Esophagus (tissue), 2 donors: ENCODE results near the gene ATOH8. TPM values are rescaled to one million over a fixed set of nuclear protein-coding genes. Genes with fewer than 3 reads are reported as not detected.
"Not testable (repeated sequence)": the region's sequence is repeated elsewhere in the genome, so short reads cannot be mapped to it uniquely, and the experiment has no call there.

ENCODE experiments used
- H3K27ac ChIP-seq, 2 donors: one replicate each; pipeline ENCODE4 v1.5.1; 2013; ENCODE audit warnings: low read depth in 2 of 2, mild to moderate bottlenecking in 2 of 2, inconsistent platforms in 1 of 2, low read length in 1 of 2, moderate library complexity in 1 of 2
- H3K27me3 ChIP-seq, 2 donors: one replicate each; pipeline ENCODE4 v1.6.1; 2013; ENCODE audit warnings: low read length in 2 of 2, control low read depth in 1 of 2, mild to moderate bottlenecking in 1 of 2; ENCODE audit not compliant: insufficient read depth in 2 of 2, control insufficient read depth in 1 of 2
- H3K36me3 ChIP-seq, 2 donors: one replicate each; pipeline ENCODE4 v1.6.1; 2013; ENCODE audit warnings: low read length in 1 of 2; ENCODE audit not compliant: control insufficient read depth in 2 of 2, insufficient read depth in 2 of 2
- H3K4me1 ChIP-seq, 2 donors: one replicate each; pipeline ENCODE4 v1.6.1; 2013; ENCODE audit warnings: low read length in 1 of 2; ENCODE audit not compliant: control insufficient read depth in 2 of 2, insufficient read depth in 2 of 2
- H3K4me3 ChIP-seq, 2 donors: one replicate each; pipeline ENCODE4 v1.5.1; 2013; ENCODE audit warnings: low read length in 2 of 2, mild to moderate bottlenecking in 2 of 2, low read depth in 1 of 2, moderate library complexity in 1 of 2
- H3K9me3 ChIP-seq, 2 donors: one replicate each; pipeline ENCODE4 v1.6.1; 2013; ENCODE audit warnings: mild to moderate bottlenecking in 2 of 2, low read depth in 1 of 2, low read length in 1 of 2, moderate library complexity in 1 of 2; ENCODE audit not compliant: control insufficient read depth in 2 of 2, insufficient read depth in 1 of 2
- WGBS, 2 donors: extraction: QIAGEN DNeasy Blood & Tissue Kit; methylation state at CpG; one replicate each; pipeline ENCODE4 v1.1.7; 2013; 5-methylcytosine and 5-hydroxymethylcytosine counted together
- polyA plus RNA-seq, 2 donors: library from polyadenylated mRNA; stranded (reverse); fragments of 200-250 nt; gene quantifications; one replicate each; pipeline ENCODE4 v1.2.3, GENCODE V29; 2013
- donor health status: healthy with polysubstance abuse.
- donor health status: Bipolar disorder and iron deficiency.

ATOH8 gene
- polyA plus RNA-seq, 2 donors: 3.0 to 5.9 TPM

- H3K4me1 ChIP-seq: no peaks in the 10 kb centered on the region
- WGBS, 2 donors: 86 to 87% methylated on average over 7 of the region's 7 CpGs
Measured at GRCh38 chr2:85828725-85829124, 74.9 kb downstream of the ATOH8 start.

GRCh38 chr2:85829394-85829793, 75.6 kb downstream of the ATOH8 start:
- not testable (repeated sequence) for H3K4me1 ChIP-seq, H3K4me3 ChIP-seq, H3K9me3 ChIP-seq, H3K36me3 ChIP-seq, H3K27me3 ChIP-seq, H3K27ac ChIP-seq
- 83 to 90% methylated on average over 4 of the region's 4 CpGs for WGBS, 2 donors

More at GRCh38 chr2:85828725-85829124, 74.9 kb downstream of the ATOH8 start:
- H3K27me3 ChIP-seq: no peaks in the 10 kb centered on the region
- no peaks in the 10 kb centered on the region for H3K9me3 ChIP-seq
- no peaks in the 10 kb centered on the region for H3K36me3 ChIP-seq
- no peak overlapping the region for H3K4me3 ChIP-seq
- no peak overlapping the region for H3K27ac ChIP-seq

- Histone ChIP-seq H3K9me3 (no peaks in the 10 kb centered on the region), H3K36me3 (no peaks in the 10 kb centered on the region), H3K27me3 (no peaks in the 10 kb centered on the region), H3K27ac (no peak overlapping the region), H3K4me1 (no peaks in the 10 kb centered on the region), H3K4me3 (no peak overlapping the region)
- 88 to 96% methylated on average over 1 of the region's 1 CpG for WGBS, 2 donors
Measured at GRCh38 chr2:85830645-85831044, 76.9 kb downstream of the ATOH8 start.

GRCh38 chr2:85831735-85832134, 77.9 kb downstream of the ATOH8 start:
- no peaks in the 10 kb centered on the region for H3K9me3 ChIP-seq
- H3K27ac ChIP-seq: no peak overlapping the region
- no peaks in the 10 kb centered on the region for H3K36me3 ChIP-seq
- no peak overlapping the region for H3K4me3 ChIP-seq
- 85 to 87% methylated on average over 2 of the region's 2 CpGs for WGBS, 2 donors
- H3K27me3 ChIP-seq: no peaks in the 10 kb centered on the region
- H3K4me1 ChIP-seq: no peaks in the 10 kb centered on the region

GRCh38 chr2:85834466-85834865, 80.7 kb downstream of the ATOH8 start:
- Histone ChIP-seq H3K4me1 (no peaks in the 10 kb centered on the region), H3K4me3 (no peak overlapping the region), H3K36me3 (no peaks in the 10 kb centered on the region), H3K9me3 (no peaks in the 10 kb centered on the region), H3K27me3 (no peaks in the 10 kb centered on the region), H3K27ac (no peak overlapping the region)

Other genes with a start within 250 kb of the ATOH8 start
- gene MAT2A, start 214.8 kb upstream of the ATOH8 start, polyA plus RNA-seq: 100 to 1,000 TPM in 1 of 2 donors, 10 to 100 TPM in 1; 53.9 to 113 TPM
- gene GGCX, start 192.5 kb upstream of the ATOH8 start, polyA plus RNA-seq: 10 to 100 TPM; 10.2 to 18.1 TPM
- 100 to 1,000 TPM; 337 to 430 TPM for gene VAMP8, start 176.4 kb upstream of the ATOH8 start, polyA plus RNA-seq
- gene VAMP5, start 169.6 kb upstream of the ATOH8 start, polyA plus RNA-seq: 10 to 100 TPM; 19.5 to 39.6 TPM
- gene RNF181, start 158.2 kb upstream of the ATOH8 start, polyA plus RNA-seq: 100 to 1,000 TPM; 159 to 189 TPM
- gene TMEM150A, start 151.3 kb upstream of the ATOH8 start, polyA plus RNA-seq: 1 to 10 TPM; 9.3 to 9.9 TPM
- gene C2orf68, start 141.9 kb upstream of the ATOH8 start, polyA plus RNA-seq: 10 to 100 TPM; 13.8 to 31.7 TPM
- gene USP39, start 137.8 kb upstream of the ATOH8 start, polyA plus RNA-seq: 10 to 100 TPM; 18.3 to 30.8 TPM
- gene SFTPB, start 85.8 kb upstream of the ATOH8 start, polyA plus RNA-seq: 1 to 10 TPM in 1 of 2 donors, under 1 TPM in 1; 0.77 to 1.9 TPM
- 1 to 10 TPM; 1.2 to 1.7 TPM for gene GNLY, start 59.6 kb upstream of the ATOH8 start, polyA plus RNA-seq
- gene ST3GAL5, start 135.0 kb downstream of the ATOH8 start, polyA plus RNA-seq: 1 to 10 TPM; 1.9 to 3.2 TPM